GM21723 (cell line): ENCODE data around the gene TRPM2.
A peak's percentile ranks its signal among the peaks of the same experiment; 100 is the strongest.
"Not testable (repeated sequence)": the region's sequence is repeated elsewhere in the genome, so short reads cannot be mapped to it uniquely, and the experiment has no call there.

Source experiments
- ATAC-seq: cut with Tn5 transposase; IDR thresholded peaks from one replicate; pipeline ENCODE4 v1.9.1; 2021; ENCODE audit warnings: mild to moderate bottlenecking, moderate library complexity; ENCODE audit not compliant: unreplicated experiment

TRPM2 gene

DNA sequence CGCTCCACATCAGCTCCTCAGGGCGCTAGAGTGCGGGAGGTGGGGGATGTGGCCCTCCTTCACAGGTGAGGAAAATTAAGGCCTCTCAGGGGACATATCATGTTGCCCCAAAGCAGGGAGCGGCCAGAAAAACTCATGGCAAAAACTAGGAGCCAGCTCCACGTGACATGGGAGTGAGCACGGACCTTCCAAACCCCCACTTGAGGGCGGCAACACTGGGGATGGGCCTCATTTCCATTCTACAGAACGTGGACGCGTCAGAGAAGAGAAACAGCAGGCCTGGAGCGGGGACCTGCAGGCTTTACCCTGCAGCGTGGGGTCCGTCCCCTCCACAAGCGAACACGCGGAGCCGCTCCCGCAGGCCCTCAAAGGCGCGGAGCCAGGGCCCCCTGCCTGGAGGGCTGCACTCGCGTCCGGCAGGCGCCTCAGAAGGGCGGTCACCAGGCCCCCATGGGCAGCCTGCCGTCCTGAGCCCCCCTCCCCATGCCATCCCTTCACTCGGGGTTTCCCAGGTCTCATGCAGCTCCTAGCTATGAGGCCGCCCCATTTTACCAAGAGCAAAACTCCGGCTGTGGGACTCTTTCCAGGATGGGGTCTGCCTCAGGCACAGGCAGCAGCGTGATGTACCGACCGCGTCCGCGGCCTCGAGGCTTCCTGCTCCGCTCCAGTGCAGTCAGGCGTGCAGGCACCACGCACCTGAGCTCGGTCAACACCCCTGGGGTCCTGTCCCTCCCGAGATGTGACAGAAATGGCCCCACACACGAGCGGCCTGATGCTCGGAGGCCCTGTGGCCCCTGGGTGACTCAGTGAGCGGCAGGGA is 19.7 kb upstream of the TRPM2 start:
- no peak for ATAC-seq

DNA sequence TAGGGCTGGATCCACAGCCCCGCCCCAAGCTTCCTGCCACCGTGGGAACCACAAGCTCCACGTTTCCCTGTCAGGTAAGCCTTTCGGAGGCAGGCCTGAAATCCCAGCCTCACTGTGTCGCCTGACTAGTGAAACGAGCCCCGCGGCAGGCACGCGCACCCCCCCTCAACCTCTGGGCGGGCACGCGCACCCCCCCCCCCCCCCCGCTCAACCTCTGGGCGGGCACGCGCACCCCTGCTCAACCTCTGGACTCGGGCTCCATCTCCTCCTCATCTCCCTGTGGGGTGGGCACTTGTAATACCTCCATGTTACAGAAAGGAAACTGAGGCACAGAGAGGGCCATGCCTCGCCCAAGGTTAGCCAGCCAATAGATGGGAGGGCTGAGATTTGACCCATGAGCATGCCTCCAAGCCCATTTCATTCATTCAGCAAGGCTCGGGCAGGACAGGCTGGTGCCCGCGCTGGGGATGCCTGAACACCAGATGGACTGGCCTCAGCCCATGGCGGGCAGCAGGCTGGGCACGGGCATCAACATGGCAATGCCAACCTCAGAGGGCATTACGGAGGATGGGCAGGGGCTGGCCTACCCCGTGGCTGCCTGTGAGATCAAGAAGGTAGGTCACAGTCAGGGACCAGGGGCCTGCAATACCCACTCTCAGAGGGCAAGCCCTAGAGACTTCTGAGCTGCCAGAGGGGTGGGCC is 18.9 kb upstream of the TRPM2 start:
- no peak for ATAC-seq

DNA sequence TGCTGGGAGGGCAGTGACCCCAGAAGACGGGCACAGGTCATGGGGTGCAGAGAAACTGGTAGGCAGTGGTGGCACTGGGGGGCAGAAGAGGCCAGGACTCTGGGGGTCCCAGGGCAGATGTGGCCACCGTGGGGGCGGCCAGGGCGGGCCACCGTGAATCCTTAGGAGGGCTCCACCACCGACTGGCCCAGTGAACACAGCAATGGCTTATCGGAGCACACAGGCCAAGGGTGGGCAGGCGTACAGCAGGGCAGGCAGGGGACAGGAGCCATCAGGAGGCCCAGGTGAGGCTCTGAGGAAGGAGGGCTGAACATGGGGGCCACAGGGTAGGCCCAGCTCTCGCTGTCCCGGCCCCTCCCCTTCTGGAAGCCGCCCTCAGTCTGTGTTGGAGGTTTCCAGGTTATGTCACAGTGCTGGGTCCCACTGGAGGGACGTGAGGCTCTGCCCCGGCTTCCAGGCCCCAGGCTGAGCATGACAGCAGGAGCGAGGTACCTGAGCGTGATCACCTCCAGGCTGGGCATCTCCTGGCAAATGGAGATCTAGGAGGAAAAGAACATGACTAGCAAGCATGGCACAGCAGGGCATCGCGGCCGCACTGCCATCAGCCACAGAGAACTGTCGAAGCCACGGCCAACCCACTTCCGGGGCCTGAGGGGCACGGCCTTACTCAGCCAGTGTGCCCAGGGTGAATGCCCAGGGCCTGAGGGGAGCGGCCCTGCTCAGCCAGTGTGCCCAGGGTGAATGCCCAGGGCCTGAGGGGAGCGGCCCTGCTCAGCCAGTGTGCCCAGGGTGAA is 18.0 kb upstream of the TRPM2 start:
- no peak for ATAC-seq

DNA sequence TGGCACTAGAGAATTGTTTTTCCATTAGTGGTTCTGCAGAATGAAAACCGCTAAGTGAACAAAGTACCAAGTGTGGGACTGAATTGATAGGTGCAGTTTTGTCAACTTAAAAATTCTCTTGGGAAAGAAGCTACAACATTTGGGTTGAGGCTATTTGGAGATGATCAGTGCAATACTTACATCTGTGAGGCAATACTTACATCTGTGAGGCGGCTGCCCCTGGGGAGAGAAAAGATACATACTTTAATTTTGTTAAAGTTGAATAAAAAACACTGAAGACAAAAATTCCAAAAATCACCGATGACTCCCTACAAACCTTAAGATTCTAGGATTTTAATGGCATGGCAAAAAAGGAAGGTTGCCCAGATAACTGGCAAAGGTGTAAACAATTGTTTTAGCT is 16.0 kb upstream of the TRPM2 start:
- no peak for ATAC-seq

DNA sequence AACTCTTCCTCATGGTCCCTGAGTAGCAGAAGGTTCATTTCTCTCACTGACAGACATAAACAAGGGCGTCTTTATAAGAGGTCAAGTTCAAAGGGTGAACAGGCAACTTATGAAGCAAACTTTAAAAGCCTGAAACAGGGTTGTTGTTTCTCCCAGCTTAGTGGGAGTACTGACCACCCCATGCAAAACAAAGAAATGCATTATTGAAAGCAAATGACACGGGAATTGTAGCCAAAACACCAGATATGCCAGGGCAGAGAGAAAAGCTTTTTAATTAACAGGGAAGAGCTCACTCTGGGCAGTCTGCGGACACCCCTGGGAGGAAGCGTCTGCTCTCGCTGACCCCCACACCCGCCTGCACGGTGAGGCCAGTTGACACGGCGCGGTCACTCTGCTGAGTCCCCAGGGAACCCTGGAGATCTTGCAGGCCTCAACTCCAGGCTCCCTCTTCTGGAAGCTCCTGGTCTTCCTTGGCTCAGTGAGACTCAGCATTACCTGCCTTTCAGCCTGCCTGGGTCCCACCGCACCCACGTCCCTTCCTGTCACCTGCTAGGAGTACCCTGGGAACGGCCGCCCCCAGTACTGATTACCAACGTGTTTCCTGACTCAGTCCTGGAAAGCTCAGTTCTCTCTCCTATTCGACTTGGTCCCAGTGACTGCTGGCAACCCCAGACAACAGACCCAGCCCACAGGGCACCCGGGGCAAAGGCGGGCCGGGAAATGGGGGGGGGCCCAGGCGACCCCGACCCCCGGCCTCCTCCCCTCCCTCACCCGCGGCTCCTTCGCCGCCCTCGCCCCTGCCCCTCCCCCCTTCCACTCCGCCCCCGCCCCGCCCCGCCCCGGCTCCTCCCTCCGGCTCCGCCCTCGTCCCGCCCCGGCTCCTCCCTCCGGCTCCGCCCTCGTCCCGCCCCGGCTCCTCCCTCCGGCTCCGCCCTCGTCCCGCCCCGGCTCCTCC is 15.2 kb upstream of the TRPM2 start:
- no peak for ATAC-seq

DNA sequence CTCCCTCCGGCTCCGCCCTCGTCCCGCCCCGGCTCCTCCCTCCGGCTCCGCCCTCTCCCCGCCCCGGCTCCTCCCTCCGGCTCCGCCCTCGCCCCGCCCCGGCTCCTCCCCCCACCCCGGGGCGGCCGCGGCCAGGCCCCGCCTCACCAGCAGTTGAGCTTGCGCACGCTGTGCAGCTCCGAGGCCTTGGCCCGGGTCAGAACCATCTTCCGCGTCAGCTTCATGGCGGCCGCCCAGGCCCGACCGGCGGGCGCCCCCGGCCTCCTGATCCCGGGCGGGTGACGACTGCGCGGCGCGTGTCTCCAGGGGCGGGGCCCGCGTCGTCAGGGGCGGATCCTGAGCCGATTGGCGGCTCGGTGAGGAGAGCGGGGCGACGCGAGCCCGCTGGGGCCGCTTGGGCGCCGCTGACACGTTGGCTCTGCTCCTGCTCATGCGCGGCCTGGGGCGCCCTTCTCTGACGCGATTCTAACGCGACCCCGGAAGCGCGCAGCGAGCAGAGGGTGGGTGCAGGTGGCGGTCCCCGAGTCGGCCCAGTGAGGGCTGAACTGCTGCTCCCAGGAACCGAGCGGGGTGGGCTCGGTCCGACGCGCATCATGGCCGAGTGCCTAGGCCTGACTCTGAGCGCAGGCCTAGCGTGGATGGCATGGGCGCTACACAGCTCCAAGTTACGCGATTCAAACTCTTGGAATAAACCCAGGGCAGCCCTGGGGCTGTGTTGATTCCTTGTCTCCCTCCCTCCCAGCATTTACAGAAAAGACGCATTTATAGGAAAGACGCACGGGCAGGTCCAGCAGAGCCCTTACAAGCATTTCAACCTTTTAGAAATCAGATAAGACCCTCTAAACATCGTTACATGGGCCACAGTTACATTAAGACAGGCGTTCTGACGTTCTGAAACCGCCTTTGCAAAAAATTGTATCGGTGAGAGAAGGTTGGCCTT is 14.2 kb upstream of the TRPM2 start, which contains the start of gene CFAP410:
Gene CFAP410, minus strand, starts transcription at position 420 of the 940 bp plus-strand sequence. Its CDS starts 196 bp downstream, at position 224.
- ATAC-seq: peak; percentile 86

DNA sequence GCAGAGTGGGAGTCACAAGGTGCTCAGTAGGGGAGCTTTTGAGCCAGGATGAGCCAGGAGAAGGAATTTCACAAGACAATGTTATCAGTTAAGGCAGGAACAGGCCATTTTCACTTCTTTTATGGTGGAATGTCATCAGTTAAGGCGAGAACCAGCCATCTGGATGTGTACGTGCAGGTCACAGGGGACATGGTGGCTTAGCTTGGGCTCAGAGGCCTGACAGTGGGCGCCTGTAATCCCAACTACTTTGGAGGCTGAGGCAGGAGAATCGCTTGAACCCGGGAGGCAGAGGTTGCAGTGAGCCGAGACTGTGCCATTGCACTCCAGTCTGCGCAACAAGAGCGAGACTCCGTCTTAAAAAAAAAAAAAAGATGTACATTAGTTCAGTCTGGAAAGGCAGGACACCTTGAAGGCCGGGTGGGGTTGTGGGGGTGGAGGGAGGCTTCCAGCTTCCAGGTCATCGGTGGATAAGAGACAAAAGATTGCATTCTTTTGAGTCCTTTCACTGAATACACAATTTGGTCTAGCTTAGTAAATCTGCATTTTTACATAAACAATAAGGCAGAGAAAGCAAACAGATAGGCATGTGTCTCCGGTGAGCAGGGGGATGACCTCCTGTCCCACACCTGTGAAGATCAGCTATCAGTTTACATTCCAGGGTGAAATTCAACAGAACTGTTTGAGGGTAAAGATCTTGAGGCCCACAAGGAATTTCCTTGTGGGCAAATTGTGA is 11.5 kb upstream of the TRPM2 start:
- ATAC-seq: not testable (repeated sequence)

DNA sequence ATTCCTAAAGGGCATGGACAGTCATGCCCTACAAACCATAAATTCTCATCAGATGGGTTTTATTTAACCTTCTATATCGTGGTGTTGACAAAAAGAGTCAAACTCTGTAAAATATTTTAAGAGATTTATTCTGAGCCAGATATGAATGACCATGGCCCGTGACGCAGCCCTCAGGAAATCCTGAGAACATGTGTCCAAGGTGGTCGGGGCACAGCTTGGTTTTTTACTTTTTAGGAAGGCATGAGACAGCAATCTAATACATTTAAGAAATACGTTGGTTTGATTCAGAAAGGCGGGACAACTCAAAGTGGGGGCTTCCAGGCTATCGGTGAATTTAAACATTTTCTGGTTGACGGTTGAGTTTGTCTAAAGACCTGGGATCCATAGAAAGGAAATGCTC is 10.4 kb upstream of the TRPM2 start:
- not testable (repeated sequence) for ATAC-seq

DNA sequence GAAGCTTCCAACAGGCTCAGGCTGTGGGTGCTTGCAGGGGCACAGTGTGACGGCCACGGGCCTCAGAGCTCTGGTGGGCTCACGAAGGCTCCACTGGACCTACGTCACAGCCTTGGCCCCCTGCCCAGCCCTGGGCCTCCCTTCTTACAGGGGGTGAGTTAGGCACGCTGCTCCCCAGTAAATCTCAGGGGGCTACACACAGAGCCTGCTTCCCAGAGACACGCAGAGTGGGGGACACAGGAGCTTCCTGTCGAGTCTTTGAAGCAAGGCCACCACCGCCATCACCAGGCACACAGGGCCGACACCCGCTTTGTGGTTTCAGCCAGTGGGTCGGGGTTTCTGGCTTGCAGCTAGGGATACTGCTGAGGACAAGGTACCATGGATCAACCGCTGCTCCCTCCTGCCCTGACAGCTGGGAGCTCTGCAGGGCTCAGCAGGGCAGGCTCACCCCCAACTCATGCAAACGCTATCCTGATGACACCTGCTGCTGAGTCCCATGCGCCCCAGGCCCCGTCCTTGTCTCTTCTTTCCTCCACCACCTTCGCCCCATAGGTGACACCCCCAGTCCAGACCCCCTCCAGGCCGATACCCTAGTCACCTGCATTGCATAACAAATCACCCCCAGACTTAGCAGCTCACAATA is 8.8 kb upstream of the TRPM2 start:
- no peak for ATAC-seq

DNA sequence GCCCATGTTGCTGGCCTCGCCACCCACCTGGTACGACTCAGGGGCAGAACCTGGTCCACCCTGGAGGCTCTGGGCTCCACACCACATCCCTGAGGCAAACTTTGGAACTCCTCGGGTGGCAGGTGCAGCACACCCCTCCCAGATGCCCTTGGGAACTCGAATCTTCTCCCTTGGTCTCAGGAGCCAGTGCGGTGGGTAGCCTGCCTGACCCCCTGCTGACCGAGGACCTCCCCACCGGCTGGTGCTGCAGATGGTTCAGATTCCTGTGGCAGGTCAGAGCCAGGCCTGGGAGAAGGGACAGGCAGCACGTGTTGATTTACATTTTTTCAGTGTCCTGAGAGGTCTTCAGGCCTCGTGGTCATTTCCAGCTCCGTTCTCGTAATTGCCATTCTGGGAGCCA is 7.9 kb upstream of the TRPM2 start:
- ATAC-seq: no peak

DNA sequence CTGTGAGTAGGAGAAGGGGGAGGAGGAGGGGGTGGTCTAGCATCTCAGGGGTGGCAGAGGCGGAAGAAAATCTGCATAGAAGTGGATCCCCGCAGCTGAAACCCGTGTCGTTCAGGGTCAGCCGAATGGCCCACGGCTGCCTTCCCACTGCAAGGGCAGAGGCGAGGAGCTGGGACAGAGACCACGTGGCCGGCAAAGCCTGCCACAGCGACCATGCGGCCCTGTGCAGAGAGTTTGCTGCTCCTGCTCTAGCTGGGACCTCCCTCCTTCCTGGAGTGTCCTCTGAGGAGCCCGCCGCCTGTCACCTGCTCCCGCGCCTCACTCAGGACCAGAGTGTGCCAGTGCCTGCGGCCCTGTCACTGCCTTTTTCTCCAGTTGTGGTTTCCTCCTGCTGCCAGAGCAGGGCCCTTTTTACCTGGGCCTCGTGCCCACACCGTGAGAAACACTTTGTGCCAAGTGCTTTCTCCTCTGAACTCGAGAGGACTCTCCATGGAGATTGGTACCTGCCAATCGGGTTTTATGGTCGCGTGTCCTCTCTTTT is 5.4 kb upstream of the TRPM2 start:
- ATAC-seq: no peak

DNA sequence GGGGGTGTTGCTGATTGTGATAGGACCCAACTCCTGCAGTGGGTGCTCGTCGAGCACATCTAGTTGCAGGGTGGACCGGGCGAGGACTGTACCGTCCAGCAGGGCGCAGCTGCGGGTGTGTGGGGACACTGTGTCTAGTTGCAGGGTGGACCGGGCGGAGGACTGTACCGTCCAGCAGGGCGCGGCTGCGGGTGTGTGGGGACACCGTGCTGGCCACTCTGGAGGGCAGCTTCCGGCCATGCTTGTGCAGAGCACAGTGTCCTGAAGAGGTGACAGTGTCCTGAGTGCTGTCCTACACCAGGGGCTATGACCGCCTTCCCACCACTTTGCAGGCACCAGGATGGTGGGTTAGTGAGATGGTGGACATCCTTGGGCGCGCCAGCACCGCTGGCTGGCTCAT is 4.6 kb upstream of the TRPM2 start:
- no peak for ATAC-seq

DNA sequence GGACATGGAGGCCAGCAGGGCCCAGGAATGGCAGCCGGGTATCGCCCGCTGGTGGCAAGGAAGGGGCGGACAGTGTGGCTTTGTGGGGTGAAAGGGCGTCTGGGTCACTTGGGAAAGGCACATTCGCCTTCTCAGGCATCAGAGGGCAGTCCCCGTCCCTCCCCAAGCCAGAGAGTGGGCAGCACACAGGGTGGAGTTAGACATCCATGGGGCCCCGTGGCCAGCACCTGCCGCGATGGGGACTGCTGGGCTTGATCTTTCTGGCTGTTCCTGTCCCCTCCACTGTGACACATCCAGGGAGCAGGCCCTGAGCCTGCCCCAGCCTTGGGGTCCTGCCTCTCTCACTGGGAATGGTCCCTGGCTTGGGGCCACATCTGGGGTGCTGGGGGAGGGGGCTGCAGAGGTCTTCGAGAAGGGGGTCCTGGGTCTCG is 4.0 kb upstream of the TRPM2 start:
- no peak for ATAC-seq

DNA sequence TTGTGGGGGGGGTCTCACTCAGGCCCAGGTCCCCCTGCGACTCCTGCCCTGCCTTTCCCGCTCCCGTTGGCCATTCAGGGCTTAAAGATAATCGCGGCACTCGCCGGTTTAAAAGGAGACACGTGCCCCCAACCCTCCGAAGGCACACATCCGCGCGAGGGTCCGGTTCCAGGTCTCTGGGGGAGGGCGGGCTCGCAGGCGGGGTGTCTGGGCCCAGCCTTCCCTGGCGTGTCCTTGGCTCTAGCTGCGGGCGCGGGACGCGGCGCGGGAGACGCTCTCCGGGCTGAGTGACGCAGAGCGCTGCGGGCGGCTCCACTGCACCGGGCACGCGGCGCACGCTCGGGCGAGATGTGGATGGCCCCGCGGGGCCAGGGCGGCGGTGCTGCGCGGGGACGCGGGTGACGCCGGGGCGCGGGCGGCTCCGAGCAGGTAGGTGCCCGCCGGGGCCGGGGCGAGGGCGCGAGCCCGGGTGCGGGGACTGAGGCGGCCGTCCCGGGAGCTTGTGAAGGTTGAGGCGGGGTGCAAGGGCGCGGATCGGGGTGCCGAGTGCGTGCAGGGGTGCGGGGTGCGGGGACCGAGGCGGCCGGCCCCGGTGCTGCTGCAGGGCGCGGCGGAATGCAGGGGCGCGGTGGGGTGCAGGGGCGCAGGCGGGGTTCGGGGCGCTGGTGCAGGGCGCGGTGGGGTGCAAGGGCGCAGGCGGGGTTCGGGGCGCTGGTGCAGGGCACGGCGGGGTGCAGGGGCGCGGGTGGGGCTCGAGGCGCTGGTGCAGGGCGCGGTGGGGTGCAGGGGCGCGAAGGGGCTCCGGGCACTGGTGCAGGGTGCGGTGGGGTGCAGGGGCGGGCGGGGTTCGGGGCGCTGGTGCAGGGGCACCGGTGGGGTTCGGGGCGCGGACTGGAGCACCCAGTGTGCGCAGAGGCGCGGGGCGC is 3.3 kb upstream of the TRPM2 start:
- ATAC-seq: no peak

DNA sequence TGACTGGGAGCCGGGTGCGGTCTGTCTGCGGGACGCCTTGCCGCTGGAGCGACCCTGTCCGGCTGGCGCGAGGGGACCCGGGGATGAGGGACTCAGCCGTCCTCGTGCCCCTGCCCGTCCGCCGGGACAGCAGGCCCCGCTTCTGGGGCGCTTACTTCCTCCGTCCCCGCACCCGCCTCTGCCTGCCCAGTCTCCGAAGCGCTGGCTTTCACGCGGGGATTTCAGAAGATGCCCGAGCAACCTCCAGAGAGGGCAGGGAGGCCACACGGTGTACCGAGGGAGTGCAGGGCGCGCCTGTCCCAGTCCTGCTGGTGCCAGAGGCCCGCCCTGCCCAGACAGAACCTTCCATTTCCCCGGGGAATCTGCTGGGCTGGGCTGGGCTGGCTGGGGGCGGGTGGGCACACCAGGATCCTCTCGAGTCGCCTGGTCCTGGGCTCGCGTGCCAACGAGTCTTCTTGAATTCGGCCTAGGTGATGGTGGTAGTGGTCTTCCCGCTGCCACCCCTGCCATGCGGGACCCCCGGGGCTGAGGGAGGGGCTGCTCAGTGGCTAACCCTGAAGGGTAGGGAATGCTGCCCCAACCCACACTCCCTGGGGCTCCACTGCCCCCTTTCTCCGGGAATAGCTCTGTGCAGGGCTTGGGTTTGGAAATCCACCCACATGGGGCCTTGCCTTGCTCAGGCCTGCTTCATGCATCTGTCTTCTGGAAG is 2.5 kb upstream of the TRPM2 start:
- no peak for ATAC-seq
